ENCODE data around the gene CSNK1D.

GRCh38 chr17:82275326-82275725 is 1.8 kb upstream of the CSNK1D start:
- no peak for TF ChIP-seq REST (IDR thresholded peaks at IDR 0.05; ENCODE audit: insufficient read depth in 1 of 2, low read depth in 2 of 2, low read length in 2 of 2)
- no peak for TF ChIP-seq TAF1 (IDR thresholded peaks at IDR 0.05; ENCODE audit: borderline replicate concordance, insufficient read depth, low read length)
- TF ChIP-seq POLR2AphosphoS5 (IDR thresholded peaks at IDR 0.05; ENCODE audit: low read depth, low read length), result no peak
- TF ChIP-seq FOXP2 (optimal IDR thresholded peaks at IDR 0.05; ENCODE audit: borderline replicate concordance, extremely low read depth, extremely low read length, insufficient read depth), result no peak
- no peak for TF ChIP-seq SIN3A (IDR thresholded peaks at IDR 0.05; ENCODE audit: borderline replicate concordance, insufficient read depth, low read length)

All from PFSK-1 (cell line).